Astrocyte of the hippocampus (primary cell): ENCODE results near the gene TSPOAP1.

Source experiments
- DNase-seq: peaks from one replicate; pipeline ENCODE4 v3.0.0; 2011; ENCODE audit warnings: low read depth, low spot score

Gene TSPOAP1

GRCh38 chr17:58330538-58330996 lies 2.0 kb upstream of the TSPOAP1 start:
- DNase-seq = no peak

- DNase-seq = no peak
Observed at GRCh38 chr17:58329810-58330537, 1.4 kb upstream of the TSPOAP1 start.

- no peak for DNase-seq
Observed at GRCh38 chr17:58329035-58329809, 627 bp upstream of the TSPOAP1 start.

- DNase-seq = no peak
Observed at GRCh38 chr17:58327363-58328194, 1.0 kb downstream of the TSPOAP1 start.

GRCh38 chr17:58326609-58327362 lies 1.8 kb downstream of the TSPOAP1 start:
- DNase-seq = no peak

GRCh38 chr17:58325976-58326468 lies 2.6 kb downstream of the TSPOAP1 start:
- no peak for DNase-seq

GRCh38 chr17:58325289-58325726 lies 3.3 kb downstream of the TSPOAP1 start:
- no peak for DNase-seq

- peak; percentile 81 for DNase-seq
Observed at GRCh38 chr17:58324409-58325288, 3.9 kb downstream of the TSPOAP1 start.

- no peak for DNase-seq
Observed at GRCh38 chr17:58324056-58324408, 4.6 kb downstream of the TSPOAP1 start.

GRCh38 chr17:58323366-58324055 lies 5.1 kb downstream of the TSPOAP1 start:
- no peak for DNase-seq

GRCh38 chr17:58322581-58323185 lies 5.9 kb downstream of the TSPOAP1 start:
- no peak for DNase-seq

- no peak for DNase-seq
Observed at GRCh38 chr17:58321571-58322525, 6.7 kb downstream of the TSPOAP1 start.

- no peak for DNase-seq
Observed at GRCh38 chr17:58320570-58321323, 7.8 kb downstream of the TSPOAP1 start.

- DNase-seq = no peak
Observed at GRCh38 chr17:58320163-58320558, 8.4 kb downstream of the TSPOAP1 start.

- DNase-seq = no peak
Observed at GRCh38 chr17:58319173-58320162, 9.1 kb downstream of the TSPOAP1 start.

GRCh38 chr17:58318627-58319172 lies 9.9 kb downstream of the TSPOAP1 start:
- no peak for DNase-seq
